WTC11 (cell line): Measurements from ENCODE around the gene SLCO1B1.

Experiments used
- CTCF ChIP-seq: fragments of 200-600 bp; IDR thresholded peaks from 2 replicates; pipeline ENCODE4 v1.8.0; 2022; ENCODE audit warnings: antibody characterized with exemption
- ZNF416 ChIP-seq: fragments of 250-450 bp; sonication (Bioruptor Pico); IDR thresholded peaks from 2 replicates; pipeline ENCODE4 v1.9.0; 2021; ENCODE audit warnings: mild to moderate bottlenecking, inconsistent platforms

DNA sequence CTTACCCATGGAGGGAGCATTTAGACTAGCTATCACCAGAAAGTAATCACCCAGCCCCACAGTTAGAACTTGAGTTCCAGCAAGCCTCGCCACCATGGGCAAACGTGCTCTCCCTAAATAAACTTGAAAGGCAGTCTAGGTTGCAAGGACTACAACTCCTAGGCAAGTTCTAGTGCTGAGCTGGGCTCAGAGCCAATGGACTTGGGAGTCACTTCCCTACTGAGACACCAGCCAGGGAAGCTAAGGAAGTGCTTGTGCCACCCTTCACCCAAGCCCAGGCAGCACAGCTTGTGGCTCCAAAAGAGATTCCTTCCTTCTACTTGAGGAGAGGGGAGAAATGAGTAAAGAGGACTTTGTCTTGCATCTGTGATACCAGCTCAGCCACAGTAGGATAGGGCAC, 145.8 kb downstream of the SLCO1B1 start:
- no peak for TF ChIP-seq CTCF
- no peak for TF ChIP-seq ZNF416 (CRISPR knock-in tag)
